ENCODE measurements around the gene PTPRT.

The PTPRT gene

GRCh38 chr20:42441864-42442331, 747.8 kb downstream of the PTPRT start:
- no peak for DNase-seq

GRCh38 chr20:42441196-42441863, 748.4 kb downstream of the PTPRT start:
- DNase-seq = no peak

GRCh38 chr20:42435230-42435629, 754.5 kb downstream of the PTPRT start:
- no peak for DNase-seq

GRCh38 chr20:42432496-42433334, 757.0 kb downstream of the PTPRT start:
- no peak for DNase-seq

GRCh38 chr20:42430598-42430997, 759.1 kb downstream of the PTPRT start:
- no peak for DNase-seq

GRCh38 chr20:42429761-42430458, 759.8 kb downstream of the PTPRT start:
- DNase-seq = no peak

GRCh38 chr20:42419814-42420532, 769.7 kb downstream of the PTPRT start:
- DNase-seq = no peak

- no peak for DNase-seq
Observed at GRCh38 chr20:42406826-42407225, 782.9 kb downstream of the PTPRT start.

- DNase-seq = no peak
Observed at GRCh38 chr20:42402455-42402854, 787.3 kb downstream of the PTPRT start.

- DNase-seq = no peak
Observed at GRCh38 chr20:42401613-42402012, 788.1 kb downstream of the PTPRT start.

- no peak for DNase-seq
Observed at GRCh38 chr20:42399802-42400201, 789.9 kb downstream of the PTPRT start.

- DNase-seq = no peak
Observed at GRCh38 chr20:42392442-42392841, 797.3 kb downstream of the PTPRT start.

GRCh38 chr20:42391807-42392206, 797.9 kb downstream of the PTPRT start:
- no peak for DNase-seq

- no peak for DNase-seq
Observed at GRCh38 chr20:42380287-42380686, 809.4 kb downstream of the PTPRT start.

- DNase-seq = no peak
Observed at GRCh38 chr20:42379385-42379784, 810.3 kb downstream of the PTPRT start.

GRCh38 chr20:42378826-42379225, 810.9 kb downstream of the PTPRT start:
- DNase-seq = no peak

- no peak for DNase-seq
Observed at GRCh38 chr20:42376131-42376530, 813.6 kb downstream of the PTPRT start.

GRCh38 chr20:42373049-42373448, 816.7 kb downstream of the PTPRT start:
- no peak for DNase-seq

GRCh38 chr20:42370075-42370474, 819.6 kb downstream of the PTPRT start:
- no peak for DNase-seq

- DNase-seq = no peak
Observed at GRCh38 chr20:42368910-42369309, 820.8 kb downstream of the PTPRT start.

GRCh38 chr20:42366626-42367025, 823.1 kb downstream of the PTPRT start:
- no peak for DNase-seq

GRCh38 chr20:42364446-42364845, 825.3 kb downstream of the PTPRT start:
- DNase-seq = no peak

GRCh38 chr20:42361402-42361970, 828.2 kb downstream of the PTPRT start:
- DNase-seq = no peak

Measured in islet precursor cell (in vitro differentiated cells).